Measurements from ENCODE around the gene PTP4A2.

DNA sequence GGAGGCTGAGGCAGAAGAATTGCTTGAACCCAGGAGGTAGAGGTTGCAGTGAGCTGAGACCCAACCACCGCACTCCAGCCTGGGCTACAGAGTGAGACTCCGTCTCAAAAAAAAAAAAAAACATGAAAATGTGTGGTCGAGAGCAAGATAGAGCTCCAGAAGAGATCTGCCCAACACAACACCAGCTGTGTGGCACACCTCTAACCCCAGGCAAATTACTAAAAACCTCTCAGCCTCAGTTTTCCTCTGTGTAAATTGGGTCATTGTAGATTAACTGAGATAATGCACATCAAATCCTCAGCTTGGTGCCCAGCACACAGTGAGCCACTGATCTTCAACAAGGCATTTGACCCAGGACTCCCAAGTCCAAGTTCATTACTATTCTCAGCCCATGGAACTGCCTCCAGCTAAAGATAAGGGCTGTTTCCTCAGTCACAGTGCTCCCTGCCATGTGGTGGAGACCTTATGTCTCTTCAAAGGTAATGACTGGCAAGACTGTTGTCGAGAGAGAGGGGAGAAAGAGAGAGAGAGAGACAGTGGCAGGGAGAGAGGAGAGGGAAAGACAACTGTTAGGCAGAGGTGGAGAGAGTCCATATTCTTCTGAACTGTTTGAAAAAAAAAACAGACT is 58.1 kb downstream of the PTP4A2 start:
- TF ChIP-seq, protein P1, sequence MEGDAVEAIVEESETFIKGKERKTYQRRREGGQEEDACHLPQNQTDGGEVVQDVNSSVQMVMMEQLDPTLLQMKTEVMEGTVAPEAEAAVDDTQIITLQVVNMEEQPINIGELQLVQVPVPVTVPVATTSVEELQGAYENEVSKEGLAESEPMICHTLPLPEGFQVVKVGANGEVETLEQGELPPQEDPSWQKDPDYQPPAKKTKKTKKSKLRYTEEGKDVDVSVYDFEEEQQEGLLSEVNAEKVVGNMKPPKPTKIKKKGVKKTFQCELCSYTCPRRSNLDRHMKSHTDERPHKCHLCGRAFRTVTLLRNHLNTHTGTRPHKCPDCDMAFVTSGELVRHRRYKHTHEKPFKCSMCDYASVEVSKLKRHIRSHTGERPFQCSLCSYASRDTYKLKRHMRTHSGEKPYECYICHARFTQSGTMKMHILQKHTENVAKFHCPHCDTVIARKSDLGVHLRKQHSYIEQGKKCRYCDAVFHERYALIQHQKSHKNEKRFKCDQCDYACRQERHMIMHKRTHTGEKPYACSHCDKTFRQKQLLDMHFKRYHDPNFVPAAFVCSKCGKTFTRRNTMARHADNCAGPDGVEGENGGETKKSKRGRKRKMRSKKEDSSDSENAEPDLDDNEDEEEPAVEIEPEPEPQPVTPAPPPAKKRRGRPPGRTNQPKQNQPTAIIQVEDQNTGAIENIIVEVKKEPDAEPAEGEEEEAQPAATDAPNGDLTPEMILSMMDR (conservative IDR thresholded peaks at IDR 0.05; ENCODE audit: low read length), result no peak
- no peak for TF ChIP-seq EZH2phosphoT487 (IDR thresholded peaks at IDR 0.05; ENCODE audit: borderline replicate concordance)
